ENCODE results near the gene C19orf18. TPM values are rescaled to one million over a fixed set of nuclear protein-coding genes. Genes with fewer than 3 reads are reported as not detected.
"Not testable (repeated sequence)": the region's sequence is repeated elsewhere in the genome, so short reads cannot be mapped to it uniquely, and the experiment has no call there.

The C19orf18 gene
- polyA plus RNA-seq (ENCODE audit: insufficient read depth in 1 of 5, insufficient read length in 5 of 5, low replicate concordance in 1 of 5), result 1 to 10 TPM; 2.5 to 4.8 (median 3.9) TPM
- long read RNA-seq, donor 1, result 0 reads
- long read RNA-seq, donor 2, result 0 reads
- long read RNA-seq, donor 3, result 0 reads
- long read RNA-seq, donor 4, result 0 reads
- long read RNA-seq, donor 5, result 0 reads
- long read RNA-seq, donor 6, result 0 reads
- long read RNA-seq, donor 7, result 0 reads
- long read RNA-seq, donor 8, result 0 reads

DNA sequence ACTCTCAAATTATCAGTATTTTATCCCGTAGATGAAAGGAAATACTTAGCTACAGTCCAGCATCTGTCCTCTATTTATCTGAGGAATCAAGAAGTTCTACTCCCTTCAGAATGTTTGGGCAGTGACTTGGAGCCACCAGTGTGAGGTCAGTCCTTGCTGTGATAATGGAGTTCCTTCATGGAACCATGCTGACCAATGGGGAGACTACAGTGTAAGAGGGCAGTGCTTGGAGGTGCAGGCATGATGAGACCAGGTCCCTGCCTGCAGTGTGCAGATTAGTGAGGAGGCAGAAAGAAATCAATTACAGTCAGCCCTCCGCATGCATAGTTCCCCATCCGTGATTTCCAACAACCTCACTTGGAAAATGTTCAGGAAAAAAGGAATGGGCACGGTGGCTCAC lies at the start of gene C19orf18:
TSS of gene C19orf18 (minus strand) at position 101 of the 400 bp plus-strand sequence. CDS start 102 bp downstream, outside the sequence.
- DNase-seq, result no peak

DNA sequence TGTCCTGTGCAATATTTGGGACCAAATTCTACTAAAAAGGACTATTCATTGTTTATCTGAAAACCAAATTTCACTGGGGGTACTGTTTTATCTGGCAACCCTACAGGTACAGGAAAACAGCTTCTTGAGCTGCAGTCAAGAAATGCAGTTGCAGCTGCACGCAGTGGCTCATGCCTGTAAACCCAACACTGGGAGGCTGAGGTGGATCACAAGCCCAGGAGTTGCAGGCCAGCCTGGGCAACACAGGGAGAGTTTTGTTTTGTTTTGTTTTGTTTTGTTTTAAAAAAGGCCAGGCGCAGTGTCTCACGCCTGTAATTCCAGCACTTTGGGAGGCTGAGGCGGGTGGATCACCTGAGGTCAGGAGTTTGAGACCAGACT lies 47.9 kb upstream of the C19orf18 start:
- no peak for DNase-seq

DNA sequence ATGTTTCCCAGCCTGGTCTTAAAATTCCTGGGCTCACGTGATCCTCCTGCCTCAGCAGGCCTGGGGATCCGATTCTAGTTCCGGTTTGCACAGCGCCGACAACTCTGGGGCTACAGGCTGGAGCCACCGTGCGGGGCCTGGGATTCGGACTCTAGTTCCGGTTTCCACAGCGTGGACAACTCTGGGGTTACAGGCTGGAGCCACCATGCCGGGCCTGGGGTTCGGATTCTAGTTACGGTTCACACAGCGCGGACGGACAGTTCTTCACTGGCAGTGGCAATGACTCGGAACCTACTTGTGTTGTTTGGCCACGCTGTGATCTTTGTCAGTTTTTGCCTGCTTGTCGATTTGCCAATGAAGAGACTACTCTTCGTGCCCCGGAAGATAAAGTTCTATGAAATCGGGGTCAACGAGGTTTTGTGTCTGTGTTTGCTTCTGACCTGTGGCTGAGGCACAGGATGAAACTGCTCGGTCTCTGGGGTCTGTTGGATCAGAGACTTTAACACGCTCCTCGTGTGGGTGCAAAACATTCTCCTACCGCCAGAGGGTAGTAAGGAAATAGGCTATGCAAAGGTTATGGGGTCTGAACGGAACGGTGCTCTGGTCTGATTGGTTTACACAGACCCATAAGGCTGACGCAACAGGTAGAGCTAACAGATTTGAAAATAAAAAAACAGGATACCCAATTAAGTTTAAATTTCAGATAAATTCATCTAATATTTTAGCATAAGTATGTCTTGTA lies 47.4 kb upstream of the C19orf18 start:
- peak; percentile 64 to 81 for DNase-seq

GRCh38 chr19:58020129-58020528 lies 45.8 kb upstream of the C19orf18 start:
- no peak for DNase-seq

- peak in 1 of 2 donors; percentile 48 for DNase-seq
Measured at GRCh38 chr19:58014141-58014540, 39.8 kb upstream of the C19orf18 start.

- DNase-seq, result no peak
Measured at GRCh38 chr19:58010507-58010906, 36.2 kb upstream of the C19orf18 start.

DNA sequence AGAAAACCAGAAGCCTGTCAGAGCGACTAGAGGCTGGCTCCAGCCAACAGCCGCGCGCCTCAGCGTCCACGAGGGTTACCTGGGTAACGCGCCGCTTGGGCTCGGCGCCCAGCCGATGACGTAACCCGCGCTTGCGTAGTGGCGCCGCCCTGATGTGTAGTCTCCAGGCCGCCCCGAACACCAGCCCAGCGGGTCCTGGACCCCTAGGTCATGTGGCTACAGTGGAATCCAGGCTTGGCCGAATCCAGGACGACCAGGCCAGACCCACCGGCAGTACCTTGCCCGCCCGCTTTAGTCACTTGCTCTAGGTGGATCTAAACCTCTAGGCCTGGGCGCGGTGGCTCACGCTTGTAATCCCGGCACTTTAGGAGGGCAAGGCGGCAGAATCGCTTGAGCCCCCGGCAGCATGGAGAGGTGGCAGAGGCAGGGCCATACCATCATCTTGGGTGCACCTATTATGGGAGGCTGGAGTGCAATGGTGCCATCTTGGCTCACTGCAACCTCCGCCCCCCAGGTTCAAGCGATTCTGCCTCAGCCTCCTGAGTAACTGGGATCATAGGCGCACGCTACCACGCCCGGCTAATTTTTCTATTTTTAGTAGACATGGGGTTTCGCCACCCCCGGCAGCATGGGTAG lies 35.5 kb upstream of the C19orf18 start:
- DNase-seq, result peak; percentile 96

GRCh38 chr19:58009301-58009665 lies 34.9 kb upstream of the C19orf18 start:
- no peak for DNase-seq

DNA sequence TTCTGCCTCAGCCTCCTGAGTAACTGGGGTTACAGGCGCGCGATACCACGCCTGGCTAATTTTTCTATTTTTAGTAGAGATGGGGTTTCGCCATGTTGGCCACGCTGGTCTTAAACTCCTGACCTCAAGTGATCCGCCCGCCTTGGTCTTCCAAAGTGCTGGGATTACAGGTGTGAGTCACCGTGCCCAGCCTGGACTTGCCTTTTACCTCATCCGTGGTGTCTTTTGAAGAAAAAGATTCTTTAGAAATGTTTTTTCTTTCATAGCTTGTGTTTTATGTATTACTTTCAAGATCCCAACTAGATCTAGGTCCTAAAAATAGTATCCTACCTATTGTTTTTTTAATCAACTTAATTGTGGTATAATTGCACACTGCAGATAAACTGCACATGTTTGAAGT lies 34.5 kb upstream of the C19orf18 start:
- DNase-seq, result not testable (repeated sequence)

DNA sequence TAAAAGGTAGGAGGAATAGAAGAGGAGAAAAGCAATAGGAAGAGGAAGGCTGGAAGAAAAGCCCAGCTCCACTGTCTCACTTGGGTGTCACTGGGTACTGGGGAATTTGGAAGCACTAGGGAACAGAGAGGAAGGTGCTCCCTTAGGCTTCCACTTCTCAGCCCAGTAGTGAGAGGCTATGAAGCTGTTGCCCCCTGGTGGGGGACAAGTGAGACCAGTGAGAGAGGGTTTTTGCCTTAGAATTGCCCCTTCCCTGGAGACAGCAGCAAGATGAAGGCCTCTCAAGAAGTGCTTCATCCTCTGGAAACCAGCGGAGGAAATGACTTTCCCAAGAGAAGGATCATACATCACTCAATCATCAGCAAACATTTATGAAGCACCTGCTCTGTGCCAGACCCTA lies 33.0 kb upstream of the C19orf18 start:
- no peak for DNase-seq

DNA sequence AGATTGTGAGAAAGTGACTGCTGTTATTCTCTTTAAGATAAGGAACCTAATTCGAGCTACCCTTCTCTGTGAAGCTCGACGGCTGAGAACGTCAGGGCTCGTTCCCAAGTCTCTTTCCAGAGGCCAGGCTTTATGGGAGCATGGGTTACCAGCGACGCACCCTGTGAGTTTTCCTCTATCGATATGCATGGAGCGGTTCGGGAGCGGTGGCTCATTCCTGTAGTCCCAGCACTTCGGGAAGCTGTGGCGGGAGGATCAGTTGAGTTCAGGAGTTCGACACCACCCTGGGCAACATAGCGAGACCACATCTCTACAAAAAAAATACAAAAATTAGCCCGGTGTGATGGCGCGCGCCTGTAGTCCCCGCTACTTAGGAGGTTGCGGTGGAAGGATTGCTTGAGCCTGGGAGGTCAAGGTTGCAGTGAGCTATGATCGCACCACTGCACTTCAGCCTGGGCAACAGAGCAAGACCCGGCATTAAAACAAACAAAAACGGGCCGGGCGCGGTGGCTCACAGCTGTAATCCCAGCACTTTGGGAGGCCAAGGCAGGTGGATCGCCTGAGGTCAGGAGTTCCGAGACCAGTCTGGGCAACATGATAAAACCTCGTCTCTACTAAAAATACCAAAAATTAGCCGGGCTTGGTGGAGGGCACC lies 29.0 kb upstream of the C19orf18 start:
- DNase-seq, result no peak

DNA sequence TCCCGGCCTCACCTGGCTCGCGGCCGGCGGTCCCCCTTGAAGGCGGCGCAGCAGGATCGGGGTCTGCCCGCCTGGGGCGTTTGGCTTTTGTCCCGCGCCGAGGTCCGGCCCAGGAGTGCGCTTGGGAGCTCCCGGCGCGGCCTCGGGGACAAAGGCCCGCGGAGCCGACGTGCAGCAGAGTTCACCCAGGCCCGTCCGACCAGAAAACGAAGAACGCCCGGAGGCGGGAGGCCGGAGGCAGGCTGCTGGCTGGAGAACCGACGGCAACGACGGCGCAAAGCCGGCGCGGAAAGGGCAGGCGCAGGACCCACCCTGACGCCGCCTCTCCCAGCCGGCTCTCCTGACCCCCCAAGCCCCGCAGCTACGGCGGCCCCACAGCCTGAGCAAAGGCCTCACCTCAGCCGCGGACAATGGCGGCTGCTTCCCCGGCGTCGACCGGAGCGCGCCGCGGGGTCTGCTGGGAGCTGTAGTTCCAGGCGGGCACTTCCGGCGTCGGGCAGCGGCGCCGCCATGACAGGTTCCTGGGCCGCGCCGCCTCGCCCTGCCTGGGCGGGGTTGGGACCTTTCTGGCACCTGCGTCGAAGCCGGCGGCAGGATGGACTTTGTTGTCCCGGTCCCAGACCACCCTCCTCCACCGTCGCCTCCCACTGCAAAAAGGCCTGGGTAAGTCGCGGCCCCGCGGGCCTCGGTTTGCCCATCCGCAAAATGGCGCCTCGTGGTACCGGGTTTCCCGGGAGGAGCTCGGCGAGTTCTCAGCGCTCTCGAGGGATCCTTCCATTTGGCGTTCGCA lies 28.2 kb upstream of the C19orf18 start, which contains the start of gene ZNF606:
TSS of gene ZNF606 (minus strand) at position 437 of the 790 bp plus-strand sequence. CDS start 1,501 bp downstream, outside the sequence.
- DNase-seq, result peak; percentile 87 to 91

GRCh38 chr19:58001895-58002369 lies 27.6 kb upstream of the C19orf18 start:
- DNase-seq, result peak in 1 of 2 donors; percentile 45

GRCh38 chr19:58000677-58001076 lies 26.3 kb upstream of the C19orf18 start:
- no peak for DNase-seq

GRCh38 chr19:57992841-57993240 lies 18.5 kb upstream of the C19orf18 start:
- DNase-seq, result no peak

DNA sequence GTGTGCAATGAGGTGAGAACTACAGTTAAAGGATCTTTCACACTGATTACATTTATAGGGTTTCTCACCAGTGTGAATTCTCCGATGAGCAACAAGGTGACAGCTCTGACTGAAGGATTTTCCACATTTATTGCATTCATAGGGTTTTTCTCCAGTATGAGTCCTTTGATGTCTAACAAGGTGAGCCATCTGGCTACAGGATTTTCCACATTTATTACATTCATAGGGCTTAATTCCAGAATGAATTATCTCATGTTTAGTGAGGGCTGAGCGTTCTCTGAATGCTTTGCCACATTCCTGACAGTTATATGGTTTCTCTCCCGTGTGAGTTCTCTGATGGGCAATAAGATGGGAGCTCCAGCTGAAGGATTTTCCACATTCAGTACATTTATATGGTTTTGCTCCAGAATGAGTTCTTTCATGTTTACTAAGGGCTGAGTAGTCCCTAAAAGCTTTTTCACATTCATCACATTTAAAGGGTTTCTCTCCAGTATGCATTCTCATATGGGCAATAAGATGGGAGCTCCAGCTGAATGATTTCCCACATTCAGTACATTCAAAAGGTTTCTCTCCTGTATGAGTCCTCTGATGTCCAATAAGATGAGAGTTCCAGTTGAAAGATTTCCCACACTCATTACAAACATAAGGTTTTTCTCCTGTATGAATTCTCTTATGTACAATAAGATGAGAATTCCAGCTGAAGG lies 4.4 kb upstream of the C19orf18 start:
- DNase-seq, result no peak

DNA sequence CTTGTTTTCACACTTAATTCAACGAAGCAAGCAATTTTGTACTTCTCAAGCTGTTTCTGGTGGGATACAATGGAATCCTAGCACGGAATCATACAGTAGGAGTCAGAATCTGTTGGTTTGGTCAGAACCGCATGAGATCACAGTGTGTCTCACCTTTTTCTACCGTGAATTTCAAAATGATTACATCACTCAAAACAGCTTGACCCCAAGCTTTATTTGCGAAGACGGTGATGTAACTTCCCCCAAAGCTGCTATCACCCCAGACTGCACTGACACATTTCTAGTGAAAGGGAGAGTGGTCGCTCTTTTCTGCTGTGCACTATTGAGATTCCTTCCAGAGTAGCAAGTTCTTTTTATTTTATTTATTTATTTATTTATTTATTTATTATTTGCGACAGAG lies 9.6 kb downstream of the C19orf18 start:
- DNase-seq, result no peak

GRCh38 chr19:57961785-57962184 lies 12.5 kb downstream of the C19orf18 start:
- DNase-seq, result no peak

GRCh38 chr19:57954996-57955395 lies 19.3 kb downstream of the C19orf18 start:
- no peak for DNase-seq

- no peak for DNase-seq
Measured at GRCh38 chr19:57949702-57950101, 24.6 kb downstream of the C19orf18 start.

DNA sequence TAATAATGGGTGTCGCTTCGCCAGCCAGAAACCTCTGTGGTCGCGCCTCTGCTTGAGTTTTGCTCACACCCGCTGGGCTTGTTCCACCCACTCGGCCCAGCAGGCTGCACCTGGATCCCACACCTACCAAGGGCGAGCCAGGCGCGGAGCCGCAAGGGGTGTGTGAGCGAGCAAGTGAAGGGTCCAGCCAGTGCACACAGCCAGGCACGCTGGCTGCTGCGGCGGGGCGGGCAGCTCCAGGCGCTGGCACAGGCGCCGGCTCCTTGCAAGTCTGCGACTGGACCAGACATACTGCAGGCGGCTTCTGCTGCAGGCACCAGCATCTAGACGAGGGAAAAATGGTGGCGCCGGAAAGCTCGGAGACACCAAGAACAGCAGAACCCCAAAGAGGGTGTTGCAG lies 25.0 kb downstream of the C19orf18 start:
- no peak for DNase-seq

Measured in right lung (tissue), 10 donors.